Adrenal gland (tissue), 5 donors: ENCODE measurements around the gene PIGQ.

ENCODE experiments used
- CTCF ChIP-seq, 6 experiments: fragments of 450-650 bp in 4 of 6; fragments of 200-600 bp in 2 of 6; sonication (generic) in 1 of 6; IDR thresholded peaks; 1 replicate in 5 of 6; 2 replicates in 1 of 6; pipeline versions ENCODE4 v1.5.1 to v1.8.0; 2016 to 2021; ENCODE audit warnings: antibody characterized with exemption in 6 of 6, mild to moderate bottlenecking in 2 of 6, moderate library complexity in 1 of 6
- POLR2A ChIP-seq, 2 donors: fragments of 450-650 bp; IDR thresholded peaks; one replicate each; pipeline ENCODE4 v1.6.1; 2017; ENCODE audit warnings: antibody characterized with exemption in 2 of 2, mild to moderate bottlenecking in 2 of 2, moderate library complexity in 1 of 2
- donor health status: DM: no; HTN: no; CAD: no.

- no peak for TF ChIP-seq CTCF (IDR thresholded peaks at IDR 0.05)
- TF ChIP-seq POLR2A (IDR thresholded peaks at IDR 0.05) = no peak
Measured at GRCh38 chr16:576197-576822, 6.5 kb downstream of the PIGQ start.
